Suppressor macrophage treated with lipopolysaccharide for 1 hour (primary cell): Measurements from ENCODE around the gene NPFFR1.
A peak's percentile ranks its signal among the peaks of the same experiment; 100 is the strongest.

Source experiments
- DNase-seq, 3 donors: peaks; one replicate each; pipeline ENCODE4 v3.0.0-alpha.2; 2020 to 2022

NPFFR1 gene, protein sequence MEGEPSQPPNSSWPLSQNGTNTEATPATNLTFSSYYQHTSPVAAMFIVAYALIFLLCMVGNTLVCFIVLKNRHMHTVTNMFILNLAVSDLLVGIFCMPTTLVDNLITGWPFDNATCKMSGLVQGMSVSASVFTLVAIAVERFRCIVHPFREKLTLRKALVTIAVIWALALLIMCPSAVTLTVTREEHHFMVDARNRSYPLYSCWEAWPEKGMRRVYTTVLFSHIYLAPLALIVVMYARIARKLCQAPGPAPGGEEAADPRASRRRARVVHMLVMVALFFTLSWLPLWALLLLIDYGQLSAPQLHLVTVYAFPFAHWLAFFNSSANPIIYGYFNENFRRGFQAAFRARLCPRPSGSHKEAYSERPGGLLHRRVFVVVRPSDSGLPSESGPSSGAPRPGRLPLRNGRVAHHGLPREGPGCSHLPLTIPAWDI

GRCh38 chr10:70283445-70284399 lies at the start of gene NPFFR1:
NPFFR1 (minus strand) TSS chr10:70284004; CDS start chr10:70283676, 328 bp downstream.
- no peak for DNase-seq

- no peak for DNase-seq
These were observed 49.5 kb upstream of the NPFFR1 start for GRCh38 chr10:70333268-70333667.

- DNase-seq: peak; percentile 91 to 97 (median 97)
These were observed 47.9 kb upstream of the NPFFR1 start for GRCh38 chr10:70331486-70332268.

- DNase-seq: no peak
These were observed 47.3 kb upstream of the NPFFR1 start for GRCh38 chr10:70331160-70331485.

GRCh38 chr10:70330671-70331070 lies 46.9 kb upstream of the NPFFR1 start:
- DNase-seq: no peak

- DNase-seq: peak; percentile 55 to 78 (median 63)
These were observed 45.2 kb upstream of the NPFFR1 start for GRCh38 chr10:70328967-70329366.

- DNase-seq: no peak
These were observed 44.2 kb upstream of the NPFFR1 start for GRCh38 chr10:70328018-70328417.

GRCh38 chr10:70324951-70325781 lies 41.4 kb upstream of the NPFFR1 start:
- DNase-seq: no peak

GRCh38 chr10:70324339-70324861 lies 40.6 kb upstream of the NPFFR1 start:
- peak in 1 of 3 donors; percentile 41 for DNase-seq

DNA sequence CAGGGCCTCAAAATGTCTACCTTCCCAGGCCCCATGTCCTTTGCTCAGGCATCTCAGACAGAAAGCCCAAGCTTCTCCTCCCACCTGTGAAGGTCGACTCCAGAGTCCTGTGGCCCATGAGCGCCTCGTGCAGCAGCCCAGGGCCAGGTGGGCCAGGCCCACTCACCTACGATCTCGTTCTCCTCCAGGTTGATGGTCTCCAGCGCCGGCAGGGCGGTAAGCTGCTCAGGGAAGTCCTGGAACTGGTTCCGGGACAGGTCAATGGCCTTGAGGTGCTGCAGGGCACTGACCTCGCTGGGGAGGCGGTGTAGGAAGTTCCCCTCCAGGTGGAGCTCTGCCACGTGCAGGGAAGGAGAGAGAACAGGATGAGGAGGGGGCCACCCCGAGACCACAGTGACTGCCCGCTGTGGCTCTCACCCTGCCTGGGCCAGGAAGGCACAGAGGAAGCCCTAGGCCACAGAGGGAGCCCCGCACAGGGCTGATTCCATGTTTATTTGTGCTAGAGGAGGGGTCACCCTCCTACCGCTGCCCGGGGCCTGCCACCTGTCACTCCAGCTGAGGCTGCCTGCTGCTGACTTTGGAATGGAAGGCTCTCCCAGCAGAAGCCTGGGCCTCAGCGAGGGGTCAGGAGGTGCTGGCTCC lies 40.0 kb upstream of the NPFFR1 start:
- DNase-seq: no peak

GRCh38 chr10:70323138-70323696 lies 39.4 kb upstream of the NPFFR1 start:
- no peak for DNase-seq

DNA sequence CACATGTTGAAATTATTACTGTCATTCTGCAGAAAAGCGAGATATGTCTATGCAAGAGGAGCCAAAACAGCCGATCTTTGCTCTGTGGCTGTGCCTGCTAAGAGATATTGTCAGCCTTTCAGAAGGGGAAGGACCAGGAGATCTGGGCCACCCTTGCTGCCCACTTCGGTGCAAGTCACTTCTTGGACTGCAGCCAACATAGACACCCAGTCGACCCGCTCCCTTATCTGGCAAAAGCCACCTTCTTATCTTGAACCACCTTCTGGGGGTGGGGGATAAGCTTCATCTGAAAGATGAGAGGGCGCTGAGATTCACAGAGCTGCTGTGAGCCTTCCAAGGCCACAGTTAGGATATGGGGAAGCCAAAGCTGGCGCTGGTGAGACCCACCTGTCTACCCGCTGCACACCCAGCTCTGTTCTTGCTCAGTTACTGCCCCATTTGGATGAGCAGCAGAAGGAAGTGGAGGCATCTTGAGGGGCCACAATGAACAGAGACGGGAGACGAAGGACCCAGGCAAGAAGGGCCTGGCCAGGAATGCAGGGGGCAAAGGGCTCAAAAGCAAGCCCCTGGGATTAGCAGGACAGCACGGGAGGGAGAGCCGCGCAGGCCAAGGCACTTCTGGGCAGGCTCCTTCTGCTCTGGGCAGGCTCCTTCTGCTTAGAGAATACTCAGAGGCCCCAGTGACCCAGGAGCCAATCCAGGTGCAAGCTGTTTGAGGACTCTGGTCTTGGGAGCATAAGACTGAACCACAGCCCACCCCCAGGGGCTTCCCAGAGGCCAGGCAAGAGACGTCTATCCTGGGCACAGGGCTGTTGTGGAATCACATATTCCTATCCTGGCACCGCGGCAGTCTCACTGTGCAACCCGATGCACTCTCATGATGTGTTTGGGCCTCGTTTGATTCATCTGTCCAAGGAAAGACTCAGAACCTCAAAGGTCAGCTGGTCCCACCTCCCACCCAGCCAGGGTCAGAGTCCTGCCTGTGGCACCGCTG lies 38.4 kb upstream of the NPFFR1 start:
- DNase-seq: no peak

- DNase-seq: no peak
These were observed 37.4 kb upstream of the NPFFR1 start for GRCh38 chr10:70321233-70321632.

GRCh38 chr10:70320751-70321150 lies 36.9 kb upstream of the NPFFR1 start:
- DNase-seq: no peak

DNA sequence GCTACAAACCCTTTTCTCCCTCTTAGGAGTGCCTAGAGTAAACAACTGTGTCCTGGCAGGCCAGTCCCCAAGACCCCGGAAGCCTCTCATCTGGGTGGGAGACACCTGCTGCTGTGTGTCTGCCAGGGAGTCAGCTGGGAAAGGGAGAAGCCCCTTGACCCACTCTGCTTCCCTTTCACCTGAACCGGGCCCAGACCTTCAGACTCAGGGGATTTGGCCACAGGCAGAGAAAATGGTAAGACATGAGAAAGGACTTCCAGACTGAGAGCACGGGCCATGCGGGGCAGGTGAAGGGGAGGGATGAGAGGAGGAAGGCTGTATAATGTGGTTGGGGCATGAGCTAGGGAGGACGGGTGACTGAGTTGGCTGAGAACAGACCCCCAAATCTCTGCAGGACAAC lies 36.0 kb upstream of the NPFFR1 start:
- DNase-seq: no peak

DNA sequence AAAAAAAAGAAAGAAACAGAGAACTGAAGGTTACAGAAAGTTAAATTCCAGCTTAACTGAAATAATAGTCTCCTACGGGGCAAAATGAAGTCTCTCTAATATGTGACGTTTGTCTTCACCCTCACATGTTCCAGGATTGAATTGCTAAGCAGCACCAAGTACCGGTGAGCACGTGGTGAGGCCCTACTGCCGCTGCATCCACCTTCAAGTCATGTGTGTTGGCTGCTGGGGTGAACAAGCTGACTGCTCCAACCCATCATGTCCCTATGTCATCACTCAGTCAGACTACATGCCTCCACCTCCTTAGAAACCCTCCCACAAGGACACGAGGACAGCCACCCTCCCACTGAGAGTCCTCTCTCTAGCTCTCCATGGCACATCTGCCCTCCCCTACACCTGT lies 35.4 kb upstream of the NPFFR1 start:
- DNase-seq: no peak

- no peak for DNase-seq
These were observed 34.1 kb upstream of the NPFFR1 start for GRCh38 chr10:70317943-70318318.

DNA sequence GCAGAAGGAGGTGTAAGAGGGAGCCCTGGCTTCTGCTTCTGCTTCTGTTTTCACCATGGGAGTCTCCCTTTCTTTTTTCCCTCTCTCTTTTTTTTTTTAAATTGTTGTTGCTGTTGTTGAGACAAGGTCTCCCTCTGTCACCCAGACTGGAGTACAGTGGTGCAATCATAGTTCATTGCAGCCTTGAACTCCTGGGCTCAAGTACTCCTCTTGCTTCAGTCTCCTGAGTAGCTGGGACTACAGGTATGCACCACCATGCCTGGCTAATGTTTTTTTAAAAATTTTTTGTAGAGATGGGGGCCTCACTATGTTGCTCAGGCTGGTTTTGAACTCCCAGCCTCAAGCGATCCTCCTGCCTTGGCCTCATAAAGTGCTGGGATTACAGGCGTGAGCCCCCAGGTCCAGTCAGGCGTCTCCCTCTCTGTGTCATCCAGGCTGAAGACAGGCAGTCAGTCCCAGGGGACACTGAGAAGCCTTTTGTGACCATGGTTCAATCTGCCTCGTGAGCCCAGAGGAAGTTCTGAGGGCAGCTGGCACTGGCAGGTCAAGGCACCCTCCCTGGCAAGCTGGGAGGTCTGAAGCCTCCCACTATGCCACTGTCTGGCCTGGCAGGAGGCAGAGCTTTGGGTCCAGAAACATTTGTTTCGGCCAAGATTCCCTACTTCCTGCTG lies 33.6 kb upstream of the NPFFR1 start:
- DNase-seq: no peak

DNA sequence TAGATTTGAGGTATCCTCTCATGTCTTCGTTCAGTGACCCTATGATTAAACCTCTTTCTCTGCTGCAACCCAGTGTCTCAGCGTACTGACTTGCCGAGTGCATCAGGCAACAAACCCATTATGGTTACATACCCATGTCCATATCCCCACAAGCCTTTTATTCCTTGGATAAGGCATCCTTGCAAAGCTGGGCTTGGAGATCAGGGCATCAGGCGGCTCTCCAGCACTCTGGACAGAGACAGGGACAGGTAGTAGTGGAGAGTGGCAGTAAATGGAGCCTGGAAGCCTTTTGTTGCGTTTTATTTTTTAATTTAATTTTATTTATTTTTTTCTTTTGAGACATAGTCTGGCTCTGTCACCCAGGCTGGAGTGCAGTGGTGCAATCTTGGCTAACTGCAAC lies 32.0 kb upstream of the NPFFR1 start:
- DNase-seq: no peak
